Measurements from ENCODE around the gene MSH5. TPM values are rescaled to one million over a fixed set of nuclear protein-coding genes. Genes with fewer than 3 reads are reported as not detected.

The MSH5 gene
- total and polyA plus RNA-seq, 2 of the 13 experiments (the other 11 are each of a cell fraction or from before 2014, with no cell fraction given): 10.2 to 38.7 TPM

GRCh38 chr6:31776989-31777666 is 37.3 kb downstream of the MSH5 start, which contains the start of gene VWA7 (continued):
- no peak; the same call in 1 of the 2 replicates for TF ChIP-seq SKIL (CRISPR knock-in tag; IDR thresholded peaks at IDR 0.05; ENCODE audit: borderline replicate concordance)
- TF ChIP-seq E2F5 (CRISPR knock-in tag; conservative IDR thresholded peaks at IDR 0.05): peak; percentile 33; the same call in 1 of the 2 replicates
- TF ChIP-seq NFYC (CRISPR knock-in tag; IDR thresholded peaks at IDR 0.05): 0 out of 2 replicates have a peak, but pooled peaks have one; percentile 32
- no peak for TF ChIP-seq NFATC3 (CRISPR knock-in tag; IDR thresholded peaks at IDR 0.05)
- no peak; the same call in 1 of the 2 replicates for TF ChIP-seq ZC3H4 (CRISPR knock-in tag; IDR thresholded peaks at IDR 0.05; ENCODE audit: borderline replicate concordance)
- TF ChIP-seq ZFP1 (CRISPR knock-in tag; IDR thresholded peaks at IDR 0.05): peak; percentile 70; the same call in 1 of the 2 replicates
- TF ChIP-seq, protein P1, sequence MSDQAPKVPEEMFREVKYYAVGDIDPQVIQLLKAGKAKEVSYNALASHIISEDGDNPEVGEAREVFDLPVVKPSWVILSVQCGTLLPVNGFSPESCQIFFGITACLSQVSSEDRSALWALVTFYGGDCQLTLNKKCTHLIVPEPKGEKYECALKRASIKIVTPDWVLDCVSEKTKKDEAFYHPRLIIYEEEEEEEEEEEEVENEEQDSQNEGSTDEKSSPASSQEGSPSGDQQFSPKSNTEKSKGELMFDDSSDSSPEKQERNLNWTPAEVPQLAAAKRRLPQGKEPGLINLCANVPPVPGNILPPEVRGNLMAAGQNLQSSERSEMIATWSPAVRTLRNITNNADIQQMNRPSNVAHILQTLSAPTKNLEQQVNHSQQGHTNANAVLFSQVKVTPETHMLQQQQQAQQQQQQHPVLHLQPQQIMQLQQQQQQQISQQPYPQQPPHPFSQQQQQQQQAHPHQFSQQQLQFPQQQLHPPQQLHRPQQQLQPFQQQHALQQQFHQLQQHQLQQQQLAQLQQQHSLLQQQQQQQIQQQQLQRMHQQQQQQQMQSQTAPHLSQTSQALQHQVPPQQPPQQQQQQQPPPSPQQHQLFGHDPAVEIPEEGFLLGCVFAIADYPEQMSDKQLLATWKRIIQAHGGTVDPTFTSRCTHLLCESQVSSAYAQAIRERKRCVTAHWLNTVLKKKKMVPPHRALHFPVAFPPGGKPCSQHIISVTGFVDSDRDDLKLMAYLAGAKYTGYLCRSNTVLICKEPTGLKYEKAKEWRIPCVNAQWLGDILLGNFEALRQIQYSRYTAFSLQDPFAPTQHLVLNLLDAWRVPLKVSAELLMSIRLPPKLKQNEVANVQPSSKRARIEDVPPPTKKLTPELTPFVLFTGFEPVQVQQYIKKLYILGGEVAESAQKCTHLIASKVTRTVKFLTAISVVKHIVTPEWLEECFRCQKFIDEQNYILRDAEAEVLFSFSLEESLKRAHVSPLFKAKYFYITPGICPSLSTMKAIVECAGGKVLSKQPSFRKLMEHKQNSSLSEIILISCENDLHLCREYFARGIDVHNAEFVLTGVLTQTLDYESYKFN (CRISPR knock-in tag; conservative IDR thresholded peaks at IDR 0.05): peak; percentile 88
- no peak for TF ChIP-seq ZXDC (CRISPR knock-in tag; IDR thresholded peaks at IDR 0.05)
- peak; percentile 65; the same call in 1 of the 2 replicates for TF ChIP-seq NR2F2 (IDR thresholded peaks at IDR 0.05; ENCODE audit: borderline replicate concordance, low read depth)
- TF ChIP-seq ZFP91 (CRISPR knock-in tag; IDR thresholded peaks at IDR 0.05; ENCODE audit: borderline replicate concordance): peak; percentile 84
- peak; percentile 57 for TF ChIP-seq TEAD3 (CRISPR knock-in tag; optimal IDR thresholded peaks at IDR 0.05; ENCODE audit: borderline replicate concordance)
- peak; percentile 98 for TF ChIP-seq RBM22 (optimal IDR thresholded peaks at IDR 0.05; ENCODE audit: low read length)

Data from HepG2 (cell line).